ENCODE measurements around the gene SRMS. TPM values are rescaled to one million over a fixed set of nuclear protein-coding genes. Genes with fewer than 3 reads are reported as not detected.
"Not testable (repeated sequence)": the region's sequence is repeated elsewhere in the genome, so short reads cannot be mapped to it uniquely, and the experiment has no call there.

SRMS gene
- total RNA-seq, 1 donor, result not detected

DNA sequence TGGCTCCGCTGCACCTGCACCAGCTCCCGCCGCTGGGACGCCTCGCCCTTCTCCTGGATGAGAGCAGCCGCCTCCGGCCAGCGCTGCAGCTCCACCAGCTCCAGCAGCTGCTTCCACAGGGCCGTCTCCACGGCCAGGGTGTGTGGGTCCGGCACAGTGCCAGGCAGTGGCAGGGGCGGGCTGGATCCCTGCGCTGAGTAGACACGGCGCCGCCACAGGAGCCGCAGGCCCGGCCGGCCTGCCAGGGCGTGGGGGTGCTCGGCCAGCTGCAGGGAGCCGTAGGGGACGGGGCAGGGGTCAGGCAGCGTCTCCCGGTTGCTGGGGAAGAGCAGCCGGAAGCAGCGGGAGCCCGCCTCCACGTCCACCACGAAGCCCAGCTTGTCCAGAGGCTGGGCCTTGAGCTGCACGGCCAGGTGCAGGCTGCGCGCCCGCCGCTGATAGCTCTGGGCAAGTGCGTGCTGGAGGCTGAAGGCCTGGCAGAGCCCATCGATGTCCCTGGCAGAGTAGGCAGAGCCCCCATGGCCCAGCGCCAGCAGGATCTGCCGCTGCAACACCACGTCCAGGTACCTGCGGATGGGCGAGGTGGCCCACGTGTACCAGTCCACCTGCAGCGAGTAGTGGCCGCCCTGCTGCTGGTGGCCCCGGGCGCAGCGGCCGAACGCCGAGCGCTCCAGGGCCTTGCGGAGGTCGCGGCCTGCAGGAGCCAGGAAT is 15.8 kb upstream of the SRMS start:
- DNase-seq (ENCODE audit: low read depth), result no peak
- H3K4me3 ChIP-seq (ENCODE audit: low read depth, low read length), result no peak overlapping the region
- TF ChIP-seq, protein P1, sequence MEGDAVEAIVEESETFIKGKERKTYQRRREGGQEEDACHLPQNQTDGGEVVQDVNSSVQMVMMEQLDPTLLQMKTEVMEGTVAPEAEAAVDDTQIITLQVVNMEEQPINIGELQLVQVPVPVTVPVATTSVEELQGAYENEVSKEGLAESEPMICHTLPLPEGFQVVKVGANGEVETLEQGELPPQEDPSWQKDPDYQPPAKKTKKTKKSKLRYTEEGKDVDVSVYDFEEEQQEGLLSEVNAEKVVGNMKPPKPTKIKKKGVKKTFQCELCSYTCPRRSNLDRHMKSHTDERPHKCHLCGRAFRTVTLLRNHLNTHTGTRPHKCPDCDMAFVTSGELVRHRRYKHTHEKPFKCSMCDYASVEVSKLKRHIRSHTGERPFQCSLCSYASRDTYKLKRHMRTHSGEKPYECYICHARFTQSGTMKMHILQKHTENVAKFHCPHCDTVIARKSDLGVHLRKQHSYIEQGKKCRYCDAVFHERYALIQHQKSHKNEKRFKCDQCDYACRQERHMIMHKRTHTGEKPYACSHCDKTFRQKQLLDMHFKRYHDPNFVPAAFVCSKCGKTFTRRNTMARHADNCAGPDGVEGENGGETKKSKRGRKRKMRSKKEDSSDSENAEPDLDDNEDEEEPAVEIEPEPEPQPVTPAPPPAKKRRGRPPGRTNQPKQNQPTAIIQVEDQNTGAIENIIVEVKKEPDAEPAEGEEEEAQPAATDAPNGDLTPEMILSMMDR (IDR thresholded peaks at IDR 0.05; ENCODE audit: insufficient read depth, low read length), result no peak

DNA sequence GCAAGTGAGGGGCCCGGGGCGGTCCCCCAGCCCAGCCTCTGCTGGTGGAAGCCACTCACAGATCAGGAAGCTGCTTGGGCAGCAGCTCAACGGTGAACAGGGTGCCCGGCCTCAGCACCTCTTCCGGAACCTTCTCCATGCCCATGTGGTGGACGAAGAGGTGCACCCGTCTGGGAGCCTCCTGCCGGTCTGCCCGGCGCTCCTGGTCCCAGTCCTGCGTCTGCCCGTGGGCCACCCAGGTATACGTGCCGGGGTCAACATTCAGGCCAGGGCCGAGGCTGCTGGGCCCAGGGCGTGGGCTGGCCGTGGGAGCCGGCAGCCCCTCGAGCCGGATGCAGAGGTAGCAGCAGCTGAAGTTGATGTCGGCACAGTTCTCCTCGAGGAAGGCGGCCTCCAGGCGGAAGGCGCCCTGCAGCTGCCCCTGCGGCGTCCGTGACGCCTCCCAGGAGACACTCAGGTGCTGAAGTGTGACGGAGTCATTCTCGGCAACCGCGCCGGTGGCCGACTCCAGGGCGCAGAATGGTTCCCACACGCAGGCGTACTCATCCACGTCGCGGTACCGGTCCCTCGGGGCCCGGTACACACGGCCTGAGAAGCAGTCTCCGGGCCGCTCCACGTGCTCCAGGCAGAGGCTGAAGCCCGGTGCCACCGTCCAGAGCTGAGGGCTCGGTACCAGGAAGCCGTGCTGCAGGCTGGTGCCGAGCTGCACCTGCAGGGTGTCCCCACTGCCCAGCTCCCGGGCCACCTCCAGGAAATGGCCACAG is 15.1 kb upstream of the SRMS start:
- H3K4me3 ChIP-seq (ENCODE audit: low read depth, low read length), result no peak overlapping the region
- DNase-seq (ENCODE audit: low read depth), result no peak
- TF ChIP-seq, protein P1 (IDR thresholded peaks at IDR 0.05; ENCODE audit: insufficient read depth, low read length), result no peak

- DNase-seq (ENCODE audit: low read depth), result no peak
- TF ChIP-seq, protein P1 (IDR thresholded peaks at IDR 0.05; ENCODE audit: insufficient read depth, low read length), result no peak
- H3K4me3 ChIP-seq (ENCODE audit: low read depth, low read length), result no peak overlapping the region
Measured at GRCh38 chr20:63561624-63562396, 14.3 kb upstream of the SRMS start.

GRCh38 chr20:63560856-63561609 is 13.5 kb upstream of the SRMS start:
- no peak overlapping the region for H3K4me3 ChIP-seq (ENCODE audit: low read depth, low read length)
- DNase-seq (ENCODE audit: low read depth), result no peak
- TF ChIP-seq, protein P1 (IDR thresholded peaks at IDR 0.05; ENCODE audit: insufficient read depth, low read length), result no peak

- DNase-seq (ENCODE audit: low read depth), result no peak
- no peak overlapping the region for H3K4me3 ChIP-seq (ENCODE audit: low read depth, low read length)
- TF ChIP-seq, protein P1 (IDR thresholded peaks at IDR 0.05; ENCODE audit: insufficient read depth, low read length), result no peak
Measured at GRCh38 chr20:63560333-63560805, 12.8 kb upstream of the SRMS start.

- DNase-seq (ENCODE audit: low read depth); H3K4me3 ChIP-seq (ENCODE audit: low read depth, low read length): not testable (repeated sequence)
Measured at GRCh38 chr20:63559485-63560332, 12.2 kb upstream of the SRMS start.
